HG03039 (cell line): ENCODE measurements around the gene FGF12.

Experiments
- ATAC-seq: cut with Tn5 transposase; IDR thresholded peaks from one replicate; pipeline ENCODE4 v1.9.1; 2021; ENCODE audit warnings: mild to moderate bottlenecking, moderate library complexity; ENCODE audit not compliant: unreplicated experiment

The FGF12 gene

DNA sequence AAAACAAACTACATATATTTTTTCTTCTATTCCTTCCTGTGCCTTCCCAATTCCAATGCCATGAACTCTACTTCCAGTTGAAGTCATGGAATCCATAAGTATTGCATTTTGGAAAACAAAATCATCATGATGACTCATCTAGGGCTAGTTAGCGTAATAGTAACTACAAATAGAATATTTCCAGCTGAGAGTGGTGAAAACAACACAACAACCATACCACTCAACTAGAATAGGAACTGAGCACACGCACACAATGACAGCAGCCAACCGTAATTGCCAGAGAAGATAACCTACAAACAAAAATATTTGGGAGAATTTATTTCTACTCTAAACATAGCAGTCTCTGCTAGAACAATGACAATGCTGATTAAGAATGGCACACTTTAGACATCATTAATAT lies 225.9 kb downstream of the FGF12 start:
- no peak for ATAC-seq

DNA sequence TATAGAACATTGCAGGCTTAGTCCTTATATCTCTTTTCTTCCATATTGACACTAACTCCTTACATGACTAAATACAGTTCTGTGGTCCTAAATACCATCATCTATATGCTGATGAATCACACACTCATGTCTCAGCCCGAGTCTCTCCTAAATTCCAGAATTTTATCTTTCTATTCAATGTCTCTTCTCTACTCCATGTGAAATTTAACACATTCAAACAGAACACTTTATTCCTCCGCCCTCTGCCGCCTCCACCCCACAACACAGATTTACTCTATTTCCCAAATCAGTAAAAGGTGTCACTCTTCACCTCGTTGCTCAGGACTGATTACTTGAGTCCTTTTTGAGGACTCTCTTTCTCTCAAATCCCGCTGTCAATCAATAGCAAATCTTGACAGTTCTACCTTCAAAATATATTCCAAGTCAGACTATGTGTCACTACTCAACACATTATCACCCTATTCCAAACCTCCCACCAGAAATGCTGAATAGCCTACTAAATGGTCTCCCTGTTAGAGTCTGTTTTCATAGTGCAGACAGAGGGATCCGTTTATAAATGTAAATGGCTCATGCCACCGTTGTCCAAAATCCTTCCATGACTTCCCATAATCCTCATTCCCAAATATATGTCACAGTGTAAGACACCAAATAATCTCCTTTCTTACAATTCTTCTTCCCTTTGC lies 230.3 kb downstream of the FGF12 start:
- ATAC-seq: no peak

- no peak for ATAC-seq
Observed at GRCh38 chr3:192494174-192494573, 233.2 kb downstream of the FGF12 start.

GRCh38 chr3:192490720-192491119 lies 236.6 kb downstream of the FGF12 start:
- ATAC-seq: no peak

DNA sequence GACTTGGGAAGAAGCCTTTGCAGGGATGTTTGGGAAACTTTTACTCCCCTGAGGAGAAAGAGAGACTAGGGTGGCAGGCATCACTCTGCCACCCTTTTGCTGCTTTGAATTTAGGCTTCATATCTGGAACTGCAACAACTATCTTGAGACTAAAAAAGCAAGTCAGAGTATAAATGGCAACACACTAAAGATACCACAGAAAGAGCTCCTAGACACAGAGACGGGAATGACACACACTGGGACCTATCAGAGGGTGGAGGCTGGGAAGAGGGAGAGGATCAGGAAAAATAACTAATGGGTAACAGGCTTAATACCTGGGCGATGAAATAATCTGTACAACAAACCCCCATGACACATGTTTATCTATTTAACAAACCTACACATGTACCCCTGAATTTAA lies 237.8 kb downstream of the FGF12 start:
- no peak for ATAC-seq

GRCh38 chr3:192487033-192487432 lies 240.3 kb downstream of the FGF12 start:
- ATAC-seq: no peak

- ATAC-seq: no peak
Observed at GRCh38 chr3:192482809-192483208, 244.5 kb downstream of the FGF12 start.

DNA sequence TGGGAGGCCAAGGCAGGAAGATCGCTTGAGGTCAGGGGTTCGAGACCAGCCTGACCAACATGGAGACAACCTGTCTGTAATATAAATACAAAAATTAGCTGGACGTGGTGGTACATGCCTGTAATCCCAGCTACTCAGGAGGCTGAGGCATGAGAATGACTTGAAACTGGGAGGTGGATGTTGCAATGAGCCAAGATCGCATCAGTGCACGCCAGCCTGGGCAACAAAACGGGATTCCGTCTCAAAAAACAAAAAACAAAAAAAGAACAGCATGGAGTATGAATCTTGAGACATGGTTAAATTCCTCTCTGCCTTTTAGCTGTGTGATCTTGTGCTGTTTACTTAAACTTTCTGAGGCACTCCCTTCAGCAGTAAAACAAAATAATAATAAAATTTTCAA lies 244.9 kb downstream of the FGF12 start:
- no peak for ATAC-seq

GRCh38 chr3:192481638-192482037 lies 245.7 kb downstream of the FGF12 start:
- no peak for ATAC-seq

- ATAC-seq: peak; percentile 95
Observed at GRCh38 chr3:192467230-192468140, 259.9 kb downstream of the FGF12 start.

- no peak for ATAC-seq
Observed at GRCh38 chr3:192449036-192449435, 278.3 kb downstream of the FGF12 start.

- no peak for ATAC-seq
Observed at GRCh38 chr3:192445770-192446644, 281.3 kb downstream of the FGF12 start.

GRCh38 chr3:192444791-192445106 lies 282.6 kb downstream of the FGF12 start:
- ATAC-seq: no peak

DNA sequence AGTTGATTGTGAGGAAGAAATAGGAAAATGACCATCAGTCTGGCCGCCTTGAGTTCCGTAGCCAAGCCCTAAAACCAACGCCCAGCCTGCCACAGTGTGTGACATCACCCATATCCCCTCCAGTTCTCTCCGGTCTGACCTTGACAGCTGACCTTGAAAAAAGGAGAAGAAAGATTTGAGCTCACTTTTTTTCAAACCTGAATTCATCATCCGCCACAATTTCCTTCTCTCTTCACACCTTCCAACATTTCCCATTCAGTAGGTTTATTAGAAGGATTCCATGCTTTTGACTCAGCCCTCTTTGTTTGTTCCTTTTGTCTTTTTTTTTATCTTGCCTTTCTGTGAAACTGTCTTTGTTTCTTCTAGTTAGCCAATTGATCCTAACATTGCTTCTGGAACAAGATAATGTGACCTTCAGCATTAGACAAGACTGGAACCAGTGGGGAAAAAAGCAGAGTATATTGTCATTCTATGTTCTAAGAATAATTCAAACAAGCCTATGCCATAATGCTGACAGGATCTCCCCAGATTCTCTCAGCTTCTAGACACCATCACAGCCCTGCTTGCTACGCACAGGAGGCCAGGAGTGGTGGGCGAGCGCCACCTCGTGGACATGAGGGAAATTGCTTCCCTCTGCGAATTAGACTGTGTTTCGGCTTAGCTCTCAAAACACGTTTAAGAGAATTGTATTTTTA lies 283.1 kb downstream of the FGF12 start:
- ATAC-seq: peak; percentile 94

- no peak for ATAC-seq
Observed at GRCh38 chr3:192435241-192435640, 292.1 kb downstream of the FGF12 start.

DNA sequence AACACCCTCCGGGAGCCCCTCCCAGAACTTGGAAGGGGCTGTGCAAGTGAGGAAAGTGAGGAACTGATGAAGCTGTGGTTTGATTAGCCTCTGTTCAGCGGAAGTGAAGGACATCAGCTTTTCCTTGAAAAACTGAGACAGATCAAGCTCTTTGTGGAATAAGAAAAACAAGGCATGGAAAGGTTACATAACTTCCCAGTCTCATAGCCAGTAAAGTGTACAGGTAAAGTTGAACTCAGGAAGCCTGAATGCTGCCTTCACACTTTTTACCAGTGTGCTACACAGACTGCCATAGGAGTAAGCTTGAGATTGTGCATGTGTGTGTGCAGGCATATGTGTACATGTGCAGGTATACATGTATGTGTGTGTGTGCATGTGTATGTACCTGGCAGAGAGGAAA lies 293.2 kb downstream of the FGF12 start:
- ATAC-seq: no peak

DNA sequence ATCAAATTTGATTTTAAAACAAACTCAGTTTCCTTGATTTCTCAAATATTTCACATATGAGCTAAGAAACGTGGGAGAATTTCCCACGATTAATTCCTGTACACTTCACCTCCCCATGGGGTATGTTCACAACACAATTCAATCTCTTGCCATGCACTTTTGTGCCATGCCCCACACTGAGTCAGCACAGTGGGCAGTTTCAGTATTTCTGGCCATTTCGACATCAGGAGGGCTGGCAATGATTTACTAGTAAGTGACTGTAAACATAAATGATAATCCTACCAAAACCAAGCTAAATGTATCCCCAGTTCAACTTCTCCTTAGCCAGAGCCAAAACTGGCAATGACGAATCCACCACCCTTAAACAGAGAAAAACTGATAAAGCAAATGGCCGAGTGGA lies 293.6 kb downstream of the FGF12 start:
- no peak for ATAC-seq

DNA sequence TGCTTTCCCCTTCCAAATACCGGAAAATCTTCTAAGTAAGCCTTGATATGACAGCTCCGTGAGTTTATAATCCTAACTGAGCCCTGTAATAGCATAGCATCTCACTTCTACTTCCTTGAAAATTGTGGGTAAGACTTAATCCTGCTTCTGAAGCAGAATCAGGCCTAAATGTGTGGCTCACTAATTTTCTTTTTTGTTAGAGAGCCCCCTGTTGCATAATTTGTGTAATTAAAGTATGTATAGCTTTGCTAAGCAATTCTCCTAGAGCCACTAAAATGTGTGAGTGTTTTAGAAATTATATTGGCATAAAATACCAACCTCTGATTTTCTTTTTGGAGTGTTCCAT lies 304.4 kb downstream of the FGF12 start:
- ATAC-seq: no peak

DNA sequence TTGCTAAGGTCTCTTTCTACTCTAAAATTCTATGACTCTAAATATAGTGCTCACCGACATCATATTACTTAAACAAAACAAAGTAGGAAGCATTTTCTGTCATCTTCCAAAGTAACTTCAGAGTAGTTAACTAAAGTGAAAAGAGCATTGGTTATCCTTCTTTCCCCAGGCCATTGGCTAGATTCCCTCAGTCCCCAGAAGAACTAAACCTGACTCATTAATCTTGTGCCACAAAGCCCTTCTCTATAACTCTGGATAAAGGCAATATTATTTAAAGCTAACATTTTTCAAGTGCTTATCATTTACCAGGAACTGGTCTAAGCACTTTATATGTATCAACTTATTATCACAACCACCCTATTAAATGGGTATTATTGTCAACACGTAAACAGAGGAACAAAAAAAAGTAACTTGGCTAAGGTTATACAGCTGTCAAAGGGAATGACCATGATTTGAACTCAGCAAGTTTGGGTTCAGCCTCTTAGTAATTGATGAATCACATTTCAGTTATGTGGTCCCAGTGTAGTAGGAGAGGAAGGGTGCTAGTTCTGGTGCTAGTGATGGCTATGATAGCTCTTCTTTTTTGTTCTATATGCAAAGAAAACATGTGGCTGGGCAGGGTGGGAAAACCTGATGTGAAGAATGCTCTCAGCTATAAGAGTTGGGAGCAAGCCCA lies 304.9 kb downstream of the FGF12 start:
- no peak for ATAC-seq

DNA sequence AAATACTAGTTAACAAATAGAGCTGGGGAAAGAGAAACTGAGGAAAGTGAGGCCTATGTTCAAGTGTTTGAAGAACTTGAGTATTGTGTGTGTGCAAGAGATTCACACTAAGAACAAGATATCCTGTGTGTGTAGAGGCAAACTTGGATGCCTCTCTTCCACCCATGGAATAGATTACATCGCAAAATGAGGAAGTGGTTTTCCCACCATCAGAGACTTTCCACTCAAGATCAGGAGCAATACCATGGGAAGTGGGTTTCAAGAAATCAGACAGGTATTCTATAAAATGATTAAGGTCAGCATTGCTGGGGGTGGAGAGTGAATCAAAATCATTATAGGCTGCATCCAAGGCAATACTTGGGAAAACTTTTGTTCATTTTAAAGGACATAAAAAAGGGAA lies 308.0 kb downstream of the FGF12 start:
- ATAC-seq: no peak
